Suppressor macrophage (primary cell): ENCODE results near the gene CUTA.

Experiments used
- DNase-seq, 4 experiments: peaks; one replicate each; pipeline ENCODE4 v3.0.0-alpha.2; 2020 to 2022

The CUTA gene

GRCh38 chr6:33420491-33421343 is 2.8 kb upstream of the CUTA start:
- no peak for DNase-seq

DNA sequence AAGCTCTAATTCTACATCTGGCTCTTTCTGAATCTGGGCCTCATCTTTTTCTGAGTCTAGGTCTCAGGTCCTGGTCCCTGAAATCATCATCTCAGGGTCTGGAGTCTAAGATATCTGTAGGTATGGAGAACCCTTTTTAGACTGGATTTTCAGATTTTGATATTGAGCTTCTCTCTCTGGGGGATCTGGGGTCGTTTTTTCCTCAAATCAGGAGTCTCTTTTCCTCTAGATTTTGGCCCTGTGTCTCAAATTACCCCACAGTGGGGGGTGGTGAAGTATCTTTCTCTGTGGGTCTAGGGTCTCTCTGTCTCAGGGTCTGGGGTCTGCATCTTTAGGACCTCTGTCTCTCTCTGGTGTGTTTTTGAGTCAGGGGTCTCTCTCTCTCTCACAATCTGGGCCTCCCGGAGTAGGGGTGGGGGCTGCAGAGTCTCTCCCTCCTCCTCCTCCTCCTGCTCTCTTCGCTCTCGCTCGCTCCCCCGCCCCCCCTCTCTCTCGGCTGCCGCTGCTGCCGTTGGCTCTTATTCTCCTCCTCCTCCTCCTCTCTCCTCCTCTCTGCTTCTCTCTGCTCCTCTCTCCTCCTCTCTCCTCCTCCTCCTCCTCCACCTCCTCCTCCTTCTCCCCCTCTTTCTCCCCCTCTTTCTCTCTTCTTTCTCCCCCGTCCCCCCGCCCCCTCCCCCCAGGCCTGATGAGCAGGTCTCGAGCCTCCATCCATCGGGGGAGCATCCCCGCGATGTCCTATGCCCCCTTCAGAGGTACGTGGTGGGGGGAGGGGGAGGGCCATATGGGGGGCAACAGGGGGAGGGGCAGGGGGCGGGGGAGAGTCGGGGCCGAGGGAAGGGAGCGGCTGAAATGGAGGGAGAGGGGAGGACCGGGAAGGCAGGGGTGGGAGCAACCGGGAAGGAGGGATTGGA is 1.9 kb upstream of the CUTA start, which contains the start of gene SYNGAP1:
TSS of gene SYNGAP1 (plus strand) at position 486 of the 911 bp plus-strand sequence. CDS start at position 686, 200 bp downstream.
- no peak for DNase-seq

- no peak for DNase-seq
Measured at GRCh38 chr6:33418690-33419291, 884 bp upstream of the CUTA start.

- peak in 3 of 4 experiments; percentile 49 to 61 (median 56) for DNase-seq
Measured at GRCh38 chr6:33417128-33417902, 592 bp downstream of the CUTA start.

GRCh38 chr6:33416386-33417127 is 1.4 kb downstream of the CUTA start:
- DNase-seq, result no peak

DNA sequence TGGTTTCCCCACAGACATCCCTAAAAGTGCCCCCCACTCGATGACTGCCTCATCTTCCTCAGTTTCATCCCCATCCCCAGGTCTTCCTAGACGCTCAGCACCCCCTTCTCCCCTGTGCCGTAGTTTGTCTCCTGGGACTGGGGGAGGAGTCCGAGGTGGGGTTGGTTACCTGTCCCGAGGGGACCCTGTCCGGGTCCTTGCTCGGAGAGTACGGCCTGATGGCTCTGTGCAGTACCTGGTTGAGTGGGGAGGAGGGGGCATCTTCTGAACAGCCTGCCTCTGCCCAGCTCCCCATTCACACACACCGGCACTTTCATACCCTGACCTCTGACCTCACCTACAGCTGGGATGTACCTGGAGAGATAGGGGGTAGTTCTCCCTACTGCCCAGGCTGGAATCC is 2.1 kb downstream of the CUTA start:
- DNase-seq, result no peak

- peak in 2 of 4 experiments; percentile 21 to 43 for DNase-seq
Measured at GRCh38 chr6:33414592-33415271, 3.2 kb downstream of the CUTA start.

DNA sequence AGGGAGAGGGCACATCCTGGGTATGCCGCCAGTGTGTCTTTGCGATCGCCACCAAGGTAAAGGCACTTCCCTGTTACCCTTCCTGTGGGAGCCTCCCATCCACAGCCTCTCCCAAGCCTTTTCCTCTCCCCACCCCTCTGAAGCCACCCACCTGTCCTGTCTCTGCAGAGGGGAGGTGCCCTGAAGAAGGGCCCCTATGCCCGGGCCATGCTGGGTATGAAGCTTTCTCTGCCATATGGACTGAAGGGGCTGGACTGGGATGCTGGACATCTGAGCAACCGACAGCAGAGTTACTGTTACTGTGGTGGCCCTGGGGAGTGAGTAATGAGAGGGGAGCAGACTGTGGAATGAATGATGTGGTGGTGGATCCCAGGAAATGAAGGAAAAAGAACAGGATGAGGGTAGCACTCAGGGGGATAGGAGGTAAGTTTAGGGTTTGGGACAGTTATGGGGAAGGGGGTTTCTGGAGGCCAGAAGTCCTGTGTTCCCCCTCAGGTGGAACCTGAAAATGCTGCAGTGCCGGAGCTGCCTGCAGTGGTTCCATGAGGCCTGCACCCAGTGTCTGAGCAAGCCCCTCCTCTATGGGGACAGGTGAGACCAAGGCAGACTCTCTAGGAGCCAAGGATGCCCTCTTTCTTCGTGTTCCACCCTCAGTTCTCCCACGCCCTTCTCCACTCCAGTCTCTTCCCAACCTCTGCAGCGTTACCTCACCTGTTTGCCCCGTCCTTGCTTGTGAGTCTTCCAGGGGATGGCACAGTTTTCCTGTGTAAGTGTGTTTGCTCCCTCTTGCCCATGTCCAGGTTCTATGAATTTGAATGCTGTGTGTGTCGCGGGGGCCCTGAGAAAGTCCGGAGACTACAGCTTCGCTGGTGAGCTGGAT is 4.4 kb downstream of the CUTA start:
- DNase-seq, result no peak

DNA sequence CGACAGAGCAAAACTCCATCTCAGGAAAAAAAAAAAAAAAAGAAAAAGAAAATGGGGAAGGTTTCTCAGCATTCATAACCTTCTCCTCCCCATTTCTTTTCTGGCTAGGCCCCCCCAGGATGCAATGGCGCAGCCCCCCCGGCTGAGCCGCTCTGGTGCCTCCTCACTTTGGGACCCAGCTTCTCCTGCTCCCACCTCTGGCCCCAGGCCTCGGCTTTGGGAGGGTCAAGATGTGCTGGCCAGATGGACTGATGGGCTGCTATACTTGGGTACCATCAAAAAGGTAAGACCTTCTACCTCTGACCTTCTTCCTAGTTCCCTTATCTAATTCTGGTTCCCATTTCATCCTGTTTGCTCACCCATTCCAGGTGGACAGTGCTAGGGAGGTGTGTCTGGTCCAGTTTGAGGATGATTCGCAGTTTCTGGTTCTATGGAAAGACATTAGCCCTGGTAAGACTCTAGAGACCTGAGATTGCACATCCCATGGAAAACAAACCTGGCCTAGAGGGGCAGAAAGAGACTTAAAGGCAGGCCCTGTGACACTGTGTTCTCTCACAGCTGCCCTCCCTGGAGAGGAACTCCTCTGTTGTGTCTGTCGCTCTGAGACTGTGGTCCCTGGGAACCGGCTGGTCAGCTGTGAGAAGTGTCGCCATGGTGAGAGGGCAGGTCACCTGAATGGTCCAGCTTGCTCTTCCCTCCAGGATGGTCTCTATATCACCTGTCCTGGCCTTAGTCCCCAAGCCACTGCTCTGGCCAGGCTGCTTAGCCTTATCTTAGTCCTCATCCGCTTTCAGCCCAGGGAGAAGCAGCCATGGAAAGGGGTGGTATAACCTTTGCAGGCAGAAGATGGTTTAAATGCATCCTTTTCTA is 5.5 kb downstream of the CUTA start:
- no peak for DNase-seq

- DNase-seq, result no peak
Measured at GRCh38 chr6:33411632-33412005, 6.3 kb downstream of the CUTA start.

DNA sequence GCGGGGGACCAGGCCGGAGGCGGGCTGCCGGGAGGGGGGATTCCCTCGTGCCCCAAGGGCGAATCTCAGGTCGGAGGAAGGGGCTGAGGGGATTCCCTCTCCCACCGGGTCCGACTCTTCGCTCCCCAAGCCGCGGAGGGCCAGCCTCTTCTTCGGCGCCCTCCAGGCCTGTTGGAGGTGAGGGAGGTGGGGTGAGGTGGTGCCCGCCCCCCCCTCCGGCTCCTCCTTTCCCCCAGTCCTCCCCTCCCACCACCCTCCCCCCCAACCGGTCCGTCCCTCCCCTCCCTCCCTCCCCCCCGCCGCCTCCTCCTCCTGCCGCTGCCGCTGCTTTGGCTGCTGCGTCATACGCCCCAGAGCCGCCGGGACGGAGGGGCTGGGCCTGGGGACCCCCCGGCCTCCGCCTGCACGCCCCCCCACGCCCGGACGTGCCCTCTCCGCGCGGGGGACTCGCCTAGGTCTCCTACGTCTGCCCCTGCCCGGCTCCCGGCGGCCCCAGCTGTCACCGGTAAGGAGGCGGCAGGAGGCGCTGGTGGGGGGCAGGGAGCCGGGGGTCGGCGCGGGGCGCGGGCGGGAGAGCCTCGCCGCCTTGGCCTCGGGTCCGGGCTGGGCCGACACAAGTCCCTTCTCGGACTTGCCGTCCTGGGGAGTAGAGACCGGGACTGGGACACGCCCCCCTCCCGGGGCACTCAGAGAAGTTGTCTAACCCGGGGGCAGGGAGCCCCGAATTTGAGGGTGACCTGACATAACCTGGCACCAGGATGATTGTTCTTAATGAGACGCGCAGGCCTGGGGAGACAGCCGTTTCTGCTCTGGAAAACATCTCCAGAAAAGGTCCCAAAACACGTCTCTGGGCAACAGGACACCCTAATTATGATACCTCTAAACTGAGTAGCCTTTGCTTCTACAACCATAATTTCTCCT is 6.9 kb downstream of the CUTA start, which contains the start of gene PHF1:
TSS of gene PHF1 (plus strand) at position 304 of the 921 bp plus-strand sequence. CDS start 1,250 bp downstream, outside the sequence.
- peak in 3 of 4 experiments; percentile 29 to 83 (median 82) for DNase-seq

- peak; percentile 98 to 100 (median 99) for DNase-seq
Measured at GRCh38 chr6:33410050-33410710, 7.7 kb downstream of the CUTA start.

GRCh38 chr6:33407132-33407718 is 10.7 kb downstream of the CUTA start:
- peak; percentile 39 to 67 (median 50) for DNase-seq

- no peak for DNase-seq
Measured at GRCh38 chr6:33406126-33406525, 11.8 kb downstream of the CUTA start.

GRCh38 chr6:33405386-33405940 is 12.4 kb downstream of the CUTA start:
- DNase-seq, result no peak

DNA sequence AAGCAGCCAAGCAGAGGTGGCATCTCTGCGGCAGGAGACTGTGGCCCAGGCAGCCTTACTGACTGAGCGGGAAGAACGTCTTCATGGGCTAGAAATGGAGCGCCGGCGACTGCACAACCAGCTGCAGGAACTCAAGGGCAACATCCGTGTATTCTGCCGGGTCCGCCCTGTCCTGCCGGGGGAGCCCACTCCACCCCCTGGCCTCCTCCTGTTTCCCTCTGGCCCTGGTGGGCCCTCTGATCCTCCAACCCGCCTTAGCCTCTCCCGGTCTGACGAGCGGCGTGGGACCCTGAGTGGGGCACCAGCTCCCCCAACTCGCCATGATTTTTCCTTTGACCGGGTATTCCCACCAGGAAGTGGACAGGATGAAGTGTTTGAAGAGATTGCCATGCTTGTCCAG is 13.0 kb downstream of the CUTA start:
- no peak for DNase-seq
